GM12891 (cell line): ENCODE measurements around the gene HDDC3.

Source experiments
- DNase-seq: peaks from one replicate; pipeline ENCODE4 v3.0.0; 2011; ENCODE audit warnings: low spot score; ENCODE audit not compliant: insufficient read length
- FAIRE-seq: peaks from 2 replicates; lab custom pipeline; 2011; peaks lifted over from hg19 to GRCh38; lab: Jason Lieb, UNC
- PAX5 ChIP-seq: IDR thresholded peaks from 2 replicates; pipeline ENCODE4 v1.6.1; 2011; ENCODE audit warnings: low read length, moderate library complexity, mild to moderate bottlenecking; ENCODE audit not compliant: insufficient read depth, severe bottlenecking
- POLR2A ChIP-seq: IDR thresholded peaks from 2 replicates; pipeline ENCODE4 v1.6.1; 2011; ENCODE audit warnings: low read depth, low read length, control low read depth
- POLR2AphosphoS5 ChIP-seq: IDR thresholded peaks from 2 replicates; pipeline ENCODE4 v1.6.1; 2011; ENCODE audit warnings: low read depth, low read length, control low read depth
- POU2F2 ChIP-seq: IDR thresholded peaks from 2 replicates; pipeline ENCODE4 v1.6.1; 2011; ENCODE audit warnings: low read depth, mild to moderate bottlenecking, control low read depth, low read length, moderate library complexity
- SPI1 ChIP-seq: IDR thresholded peaks from 2 replicates; pipeline ENCODE4 v1.6.1; 2011; ENCODE audit warnings: low read depth, low read length, control low read depth
- TAF1 ChIP-seq: IDR thresholded peaks from 2 replicates; pipeline ENCODE4 v1.6.1; 2011; ENCODE audit warnings: low read depth, low read length, control low read depth

HDDC3 gene

GRCh38 chr15:90892498-90893174 lies 39.7 kb downstream of the HDDC3 start:
- no peak for TF ChIP-seq SPI1
- no peak for TF ChIP-seq PAX5
- TF ChIP-seq POLR2AphosphoS5 = no peak
- TF ChIP-seq TAF1 = no peak
- TF ChIP-seq POU2F2 = no peak
- no peak for TF ChIP-seq POLR2A
- DNase-seq (no peak), FAIRE-seq (no peak)

- no peak for FAIRE-seq
- TF ChIP-seq POU2F2 (no peak), SPI1 (no peak), PAX5 (no peak), POLR2A (no peak), TAF1 (no peak), POLR2AphosphoS5 (no peak)
- no peak for DNase-seq
Measured at GRCh38 chr15:90892023-90892422, 40.3 kb downstream of the HDDC3 start.

GRCh38 chr15:90891346-90891949 lies 40.9 kb downstream of the HDDC3 start:
- no peak for TF ChIP-seq TAF1
- TF ChIP-seq POLR2A = no peak
- no peak for TF ChIP-seq POU2F2
- no peak for TF ChIP-seq SPI1
- TF ChIP-seq PAX5 = no peak
- TF ChIP-seq POLR2AphosphoS5 = no peak
- DNase-seq = no peak
- no peak for FAIRE-seq

GRCh38 chr15:90890839-90891238 lies 41.5 kb downstream of the HDDC3 start:
- DNase-seq (no peak), FAIRE-seq (no peak)
- TF ChIP-seq SPI1 (no peak), PAX5 (no peak), POLR2A (no peak), TAF1 (no peak), POLR2AphosphoS5 (no peak), POU2F2 (no peak)

GRCh38 chr15:90889736-90890456 lies 42.5 kb downstream of the HDDC3 start:
- TF ChIP-seq POLR2A (no peak), POLR2AphosphoS5 (no peak), PAX5 (no peak), TAF1 (no peak), SPI1 (no peak), POU2F2 (no peak)

GRCh38 chr15:90889313-90889730 lies 43.0 kb downstream of the HDDC3 start:
- FAIRE-seq = no peak
- DNase-seq = no peak
- TF ChIP-seq POLR2AphosphoS5 = no peak
- TF ChIP-seq POU2F2 = no peak
- no peak for TF ChIP-seq PAX5
- TF ChIP-seq TAF1 = no peak
- TF ChIP-seq POLR2A = no peak
- TF ChIP-seq SPI1 = no peak

More at GRCh38 chr15:90889736-90890456, 42.5 kb downstream of the HDDC3 start:
- DNase-seq (no peak), FAIRE-seq (no peak)

GRCh38 chr15:90887037-90887481 lies 45.3 kb downstream of the HDDC3 start:
- FAIRE-seq (no peak), DNase-seq (no peak)
- TF ChIP-seq POLR2AphosphoS5 (no peak), TAF1 (no peak), SPI1 (no peak), POLR2A (no peak), POU2F2 (no peak), PAX5 (no peak)

- DNase-seq (no peak), FAIRE-seq (no peak)
- no peak for TF ChIP-seq POU2F2
- TF ChIP-seq TAF1 = no peak
- TF ChIP-seq POLR2A = no peak
- TF ChIP-seq SPI1 = no peak
- no peak for TF ChIP-seq PAX5
- TF ChIP-seq POLR2AphosphoS5 = no peak
Measured at GRCh38 chr15:90886291-90886614, 46.1 kb downstream of the HDDC3 start.
